HEK293 (cell line): Measurements from ENCODE around the gene BLOC1S4.

Experiments
- CTCF ChIA-PET: fragments of 350-600 bp; formaldehyde crosslinking; extraction: SDS; loops from one replicate; lab custom pipeline; 2021; ENCODE audit warnings: antibody characterized with exemption; lab: Yijun Ruan, JAX
- POLR2A ChIA-PET: fragments of 300-600 bp; formaldehyde crosslinking; extraction: SDS; loops from one replicate; lab custom pipeline; 2020; ENCODE audit warnings: antibody characterized with exemption, inconsistent platforms; lab: Yijun Ruan, JAX
- H3K27ac ChIP-seq: fragments of 200-500 bp; sonication (Bioruptor generic); 2 replicates; pipeline ENCODE4 v1.5.1; 2014; ENCODE audit warnings: low read depth, low read length, control low read depth, inconsistent platforms; ENCODE audit errors: extremely low read depth
- H3K36me3 ChIP-seq, 2 experiments: fragments of 200-500 bp in 1 of 2; sonication (Bioruptor generic) in 1 of 2; 1 replicate in 1 of 2; 2 replicates in 1 of 2; pipeline ENCODE4 v1.5.1; 2014 to 2017; ENCODE audit warnings: inconsistent platforms in 2 of 2, low read length in 2 of 2; ENCODE audit not compliant: control insufficient read depth in 2 of 2, insufficient read depth in 1 of 2
- H3K4me1 ChIP-seq: fragments of 200-500 bp; sonication (Bioruptor generic); 2 replicates; pipeline ENCODE4 v1.5.1; 2014; ENCODE audit warnings: mild to moderate bottlenecking, low read length, inconsistent platforms; ENCODE audit not compliant: control insufficient read depth, insufficient read depth
- H3K4me3 ChIP-seq: 2 replicates; pipeline ENCODE4 v1.5.1; 2011; ENCODE audit warnings: low read depth, mild to moderate bottlenecking, control low read depth, low read length, moderate library complexity
- H3K9me3 ChIP-seq: fragments of 200-500 bp; sonication (Bioruptor generic); 2 replicates; pipeline ENCODE4 v1.5.1; 2014; ENCODE audit warnings: low read depth, low read length, inconsistent platforms; ENCODE audit not compliant: control insufficient read depth, insufficient read depth
- GLI4 ChIP-seq: fragments of 450-650 bp; formaldehyde crosslinking; IDR thresholded peaks from 2 replicates; pipeline ENCODE4 v1.5.1; 2016; ENCODE audit warnings: missing biosample characterization, missing genetic modification characterization
- IKZF3 ChIP-seq: fragments of 450-650 bp; IDR thresholded peaks from 2 replicates; pipeline ENCODE4 v1.5.0; 2018; ENCODE audit warnings: missing biosample characterization, mild to moderate bottlenecking, missing genetic modification characterization, moderate library complexity
- KLF10 ChIP-seq: fragments of 450-650 bp; IDR thresholded peaks from 2 replicates; pipeline ENCODE4 v1.5.1; 2018; ENCODE audit warnings: missing biosample characterization, mild to moderate bottlenecking, missing genetic modification characterization
- PRDM2 ChIP-seq: fragments of 450-650 bp; formaldehyde crosslinking; IDR thresholded peaks from 2 replicates; pipeline ENCODE4 v1.5.1; 2016; ENCODE audit warnings: missing biosample characterization, missing genetic modification characterization, borderline replicate concordance
- ZBTB17 ChIP-seq: fragments of 450-650 bp; formaldehyde crosslinking; IDR thresholded peaks from 2 replicates; pipeline ENCODE4 v1.5.1; 2016; ENCODE audit warnings: missing biosample characterization, missing genetic modification characterization
- ZBTB44 ChIP-seq: fragments of 450-650 bp; IDR thresholded peaks from 2 replicates; pipeline ENCODE4 v1.5.1; 2018; ENCODE audit warnings: missing biosample characterization, mild to moderate bottlenecking, missing genetic modification characterization
- ZNF175 ChIP-seq: fragments of 450-650 bp; formaldehyde crosslinking; IDR thresholded peaks from 2 replicates; pipeline ENCODE4 v1.5.1; 2016; ENCODE audit warnings: missing biosample characterization, missing genetic modification characterization
- ZNF274 ChIP-seq, 2 experiments: fragments of 200-500 bp in 1 of 2; fragments of 450-650 bp in 1 of 2; sonication (Bioruptor generic) in 1 of 2; formaldehyde crosslinking in 1 of 2; IDR thresholded peaks; 2 replicates each; pipeline versions ENCODE4 v1.5.1 to v1.6.1; 2014 to 2016; ENCODE audit warnings: borderline replicate concordance in 1 of 2, inconsistent platforms in 1 of 2, low read length in 1 of 2, missing biosample characterization in 1 of 2, missing genetic modification characterization in 1 of 2
- ZNF292 ChIP-seq: fragments of 450-650 bp; formaldehyde crosslinking; IDR thresholded peaks from 2 replicates; pipeline ENCODE4 v1.5.1; 2016; ENCODE audit warnings: low read depth, missing biosample characterization, missing genetic modification characterization, borderline replicate concordance
- ZNF324 ChIP-seq: fragments of 450-650 bp; formaldehyde crosslinking; IDR thresholded peaks from 2 replicates; pipeline ENCODE4 v1.5.1; 2016; ENCODE audit warnings: missing biosample characterization, missing genetic modification characterization
- ZNF362 ChIP-seq: fragments of 450-650 bp; formaldehyde crosslinking; IDR thresholded peaks from 2 replicates; pipeline ENCODE4 v1.5.1; 2016; ENCODE audit warnings: missing biosample characterization, missing genetic modification characterization
- ZNF426 ChIP-seq: fragments of 450-650 bp; formaldehyde crosslinking; IDR thresholded peaks from 2 replicates; pipeline ENCODE4 v1.5.1; 2017; ENCODE audit warnings: missing biosample characterization, missing genetic modification characterization, mild to moderate bottlenecking, inconsistent platforms, moderate library complexity
- ZNF518A ChIP-seq: fragments of 450-650 bp; formaldehyde crosslinking; conservative IDR thresholded peaks from 2 replicates; pipeline ENCODE4 v1.5.1; 2016; ENCODE audit warnings: low read depth, missing biosample characterization, missing genetic modification characterization
- ZNF626 ChIP-seq: fragments of 450-650 bp; sonication (Bioruptor Pico); formaldehyde crosslinking; IDR thresholded peaks from 2 replicates; pipeline ENCODE4 v1.5.1; 2018; ENCODE audit warnings: missing biosample characterization, missing genetic modification characterization, inconsistent platforms
- ZNF629 ChIP-seq: fragments of 450-650 bp; formaldehyde crosslinking; IDR thresholded peaks from 2 replicates; pipeline ENCODE4 v1.5.1; 2017; ENCODE audit warnings: missing biosample characterization, missing genetic modification characterization
- ZNF837 ChIP-seq: fragments of 450-650 bp; formaldehyde crosslinking; IDR thresholded peaks from 2 replicates; pipeline ENCODE4 v1.5.1; 2016; ENCODE audit warnings: missing biosample characterization, missing genetic modification characterization

BLOC1S4 gene

GRCh38 chr4:6710996-6711395 is 5.0 kb upstream of the BLOC1S4 start:
- CTCF ChIA-PET: no interaction called here
- Histone ChIP-seq H3K4me3 (no peak overlapping the region), H3K4me1 (no peaks in the 10 kb centered on the region), H3K27ac (no peak overlapping the region), H3K9me3 (no peaks in the 10 kb centered on the region), H3K36me3 (peaks cover 0 to 22% of the 10 kb centered on the region in 2 experiments; a peak in 1 of 3 replicates)
- TF ChIP-seq ZNF324 (tag by site-specific recombination): no peak
- TF ChIP-seq ZNF274 (IDR thresholded peaks at IDR 0.05; ENCODE audit: low read length): no peak
- peak; percentile 86; the same call in 1 of the 2 replicates for TF ChIP-seq ZNF274 (tag by site-specific recombination; IDR thresholded peaks at IDR 0.05; ENCODE audit: borderline replicate concordance)
- POLR2A ChIA-PET: no interaction called here

- no peak for TF ChIP-seq ZNF629 (tag by site-specific recombination)
- no peak for TF ChIP-seq ZNF274 (IDR thresholded peaks at IDR 0.05; ENCODE audit: low read length)
- TF ChIP-seq ZNF274 (tag by site-specific recombination; IDR thresholded peaks at IDR 0.05; ENCODE audit: borderline replicate concordance): no peak
- TF ChIP-seq ZBTB17 (tag by site-specific recombination): peak; percentile 45
- no peak overlapping the region for H3K27ac ChIP-seq
These were observed 1.0 kb upstream of the BLOC1S4 start for GRCh38 chr4:6714954-6715353.

GRCh38 chr4:6715704-6716017 is 313 bp upstream of the BLOC1S4 start:
- peak overlapping the region; percentile 21 for H3K4me3 ChIP-seq
- H3K4me1 ChIP-seq: no peaks in the 10 kb centered on the region
- H3K27ac ChIP-seq: no peak overlapping the region
- CTCF ChIA-PET: interaction anchor here (0.6 to 8.5 kb wide), 3 partner anchors 158 to 391 kb away, joined by 3 to 111 read pairs (median 4); no protein-coding TSS in a partner anchor
- H3K36me3 ChIP-seq: no peaks in the 10 kb centered on the region; a peak in 1 of 3 replicates
- POLR2A ChIA-PET: no interaction called here
- H3K9me3 ChIP-seq: no peaks in the 10 kb centered on the region
- no peak for TF ChIP-seq ZNF292 (tag by site-specific recombination)
- no peak for TF ChIP-seq IKZF3 (tag by site-specific recombination)
- peak; percentile 88 for TF ChIP-seq ZNF362 (tag by site-specific recombination)
- TF ChIP-seq GLI4 (tag by site-specific recombination): no peak
- TF ChIP-seq KLF10 (tag by site-specific recombination): no peak
- TF ChIP-seq ZNF837 (tag by site-specific recombination): no peak
- peak; percentile 48; the same call in 1 of the 2 replicates for TF ChIP-seq ZNF518A (tag by site-specific recombination)
- no peak for TF ChIP-seq PRDM2
- TF ChIP-seq ZBTB44 (tag by site-specific recombination): no peak
- TF ChIP-seq ZNF626 (tag by site-specific recombination): no peak
- TF ChIP-seq ZNF426: no peak
- TF ChIP-seq ZNF175 (tag by site-specific recombination): no peak

More at GRCh38 chr4:6714954-6715353, 1.0 kb upstream of the BLOC1S4 start:
- ChIA-PET CTCF (interaction anchor here (0.7 to 8.5 kb wide), 2 partner anchors 159 to 369 kb away, joined by 4 to 111 read pairs; no protein-coding TSS in a partner anchor), POLR2A (no interaction called here)
- Histone ChIP-seq H3K4me3 (no peak overlapping the region), H3K9me3 (no peaks in the 10 kb centered on the region), H3K36me3 (no peaks in the 10 kb centered on the region; a peak in 1 of 3 replicates), H3K4me1 (no peaks in the 10 kb centered on the region)
